Stomach smooth muscle (tissue), 2 donors: ENCODE results near the gene PLPP3.

Source experiments
- H3K27ac ChIP-seq: one replicate; pipeline ENCODE4 v1.7.0; 2013; ENCODE audit warnings: mild to moderate bottlenecking, low read length, inconsistent platforms
- H3K27me3 ChIP-seq, 2 donors: one replicate each; pipeline ENCODE4 v1.7.0; 2013; ENCODE audit warnings: low read length in 2 of 2; ENCODE audit not compliant: insufficient read depth in 2 of 2, control insufficient read depth in 1 of 2
- H3K36me3 ChIP-seq, 2 donors: one replicate each; pipeline ENCODE4 v1.7.0; 2013; ENCODE audit warnings: low read length in 2 of 2; ENCODE audit not compliant: control insufficient read depth in 2 of 2, insufficient read depth in 2 of 2
- H3K4me1 ChIP-seq: one replicate; pipeline ENCODE4 v1.7.0; 2013; ENCODE audit warnings: low read length; ENCODE audit not compliant: control insufficient read depth, insufficient read depth
- H3K4me3 ChIP-seq, 2 donors: one replicate each; pipeline ENCODE4 v1.7.0; 2013; ENCODE audit warnings: low read length in 2 of 2
- H3K9ac ChIP-seq, 2 donors: one replicate each; pipeline ENCODE4 v1.7.0; 2013; ENCODE audit warnings: low read length in 2 of 2, mild to moderate bottlenecking in 1 of 2
- H3K9me3 ChIP-seq, 2 donors: one replicate each; pipeline ENCODE4 v1.7.0; 2013; ENCODE audit warnings: low read length in 2 of 2; ENCODE audit not compliant: control insufficient read depth in 2 of 2
- donor health status: healthy.
- donor health status: Pancreatic carcinoma.

The PLPP3 gene

DNA sequence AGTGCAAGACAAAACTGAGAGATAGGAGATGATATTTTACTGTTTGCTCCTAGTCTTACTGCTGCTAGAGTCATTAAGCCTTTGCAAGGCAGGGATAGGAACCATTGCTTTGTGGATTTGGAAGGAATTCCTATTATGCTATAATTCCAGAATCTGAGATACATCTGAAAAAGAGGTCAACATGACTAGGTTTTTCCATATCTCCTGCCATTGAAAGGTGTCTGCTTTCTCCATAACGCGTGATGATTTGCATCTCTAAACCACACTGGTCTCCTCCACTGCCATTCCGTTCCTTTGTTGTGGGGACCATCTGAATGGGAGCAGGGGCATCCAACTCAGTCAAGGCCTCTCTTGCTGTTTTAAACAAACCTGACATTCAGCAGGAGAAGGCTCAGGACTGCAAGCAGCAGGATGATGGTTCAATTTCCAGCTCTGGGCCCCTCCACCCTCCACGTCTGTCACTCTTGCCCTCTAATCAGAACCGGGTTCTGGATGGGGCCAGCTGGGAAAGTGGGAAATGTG lies 45.2 kb downstream of the PLPP3 start:
- no peaks in the 10 kb centered on the region for H3K27me3 ChIP-seq
- H3K9me3 ChIP-seq, result no peaks in the 10 kb centered on the region
- H3K36me3 ChIP-seq, result peaks cover 13 to 26% of the 10 kb centered on the region in 2 donors
- no peak overlapping the region for H3K4me3 ChIP-seq
- H3K9ac ChIP-seq, result no peak overlapping the region
- H3K27ac ChIP-seq, result no peak overlapping the region
- H3K4me1 ChIP-seq, result peaks cover 4% of the 10 kb centered on the region

DNA sequence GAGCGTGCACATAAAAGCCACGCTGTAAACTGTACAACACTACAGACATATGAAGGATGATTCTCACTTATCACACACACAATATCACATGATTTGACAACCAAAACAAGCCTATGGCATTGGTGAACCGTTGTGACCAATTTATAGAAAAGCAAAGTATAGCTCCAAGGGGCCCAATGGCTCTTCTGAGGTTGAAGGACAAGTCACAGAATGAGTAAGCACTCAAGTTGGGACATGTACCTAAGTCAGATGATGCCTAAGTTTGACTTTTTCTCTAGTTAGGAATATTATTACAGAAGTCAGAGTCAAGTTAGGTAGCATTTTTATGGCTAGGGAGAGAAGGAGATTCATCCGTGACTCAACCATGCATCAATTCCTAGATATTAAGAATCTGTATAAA lies 45.7 kb downstream of the PLPP3 start:
- Histone ChIP-seq H3K4me1 (peaks cover 4% of the 10 kb centered on the region), H3K27me3 (no peaks in the 10 kb centered on the region), H3K36me3 (peaks cover 13 to 26% of the 10 kb centered on the region in 2 donors), H3K4me3 (no peak overlapping the region), H3K9ac (no peak overlapping the region), H3K27ac (no peak overlapping the region), H3K9me3 (no peaks in the 10 kb centered on the region)

DNA sequence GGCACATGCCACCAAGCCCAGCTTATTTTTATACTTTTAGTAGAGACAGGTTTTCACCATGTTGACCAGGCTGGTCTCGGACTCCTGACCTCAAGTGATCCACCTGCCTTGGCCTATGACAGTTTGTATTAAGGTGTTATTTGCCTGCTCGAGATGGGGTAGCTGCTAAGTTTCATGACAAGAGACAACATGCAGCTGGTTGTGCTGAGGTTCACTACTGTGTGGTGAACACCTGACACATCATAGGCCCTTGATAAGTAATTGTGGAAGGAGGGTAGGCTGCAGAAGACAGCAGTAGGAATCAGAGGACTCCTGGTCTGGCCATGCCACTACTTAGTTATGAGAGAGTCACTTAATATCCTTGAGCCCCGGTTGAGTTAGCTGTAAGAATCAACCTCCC lies 46.2 kb downstream of the PLPP3 start:
- Histone ChIP-seq H3K27me3 (no peaks in the 10 kb centered on the region), H3K36me3 (peaks cover 13 to 26% of the 10 kb centered on the region in 2 donors), H3K9me3 (no peaks in the 10 kb centered on the region), H3K4me3 (no peak overlapping the region), H3K9ac (no peak overlapping the region), H3K4me1 (peaks cover 6% of the 10 kb centered on the region), H3K27ac (no peak overlapping the region)

DNA sequence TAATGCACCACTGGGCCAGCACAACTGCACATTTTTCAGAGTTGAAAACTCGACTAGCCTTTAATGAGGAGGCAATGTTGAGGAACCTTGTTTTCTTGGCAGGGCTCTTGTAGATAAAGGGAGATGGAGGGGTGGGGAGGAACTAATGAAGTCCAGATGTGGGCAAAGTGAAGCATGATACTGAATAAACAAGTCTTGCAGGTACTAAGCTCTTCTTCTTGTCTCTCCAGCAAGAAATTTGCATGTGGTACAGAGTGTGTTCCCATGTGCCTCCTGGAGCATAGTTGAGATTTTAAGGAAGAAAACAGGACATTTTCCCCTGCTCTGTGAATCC lies 47.0 kb downstream of the PLPP3 start:
- Histone ChIP-seq H3K36me3 (peaks cover 13 to 26% of the 10 kb centered on the region in 2 donors), H3K27me3 (no peaks in the 10 kb centered on the region), H3K9me3 (no peaks in the 10 kb centered on the region), H3K9ac (no peak overlapping the region), H3K4me1 (peaks cover 11% of the 10 kb centered on the region), H3K4me3 (no peak overlapping the region), H3K27ac (no peak overlapping the region)

DNA sequence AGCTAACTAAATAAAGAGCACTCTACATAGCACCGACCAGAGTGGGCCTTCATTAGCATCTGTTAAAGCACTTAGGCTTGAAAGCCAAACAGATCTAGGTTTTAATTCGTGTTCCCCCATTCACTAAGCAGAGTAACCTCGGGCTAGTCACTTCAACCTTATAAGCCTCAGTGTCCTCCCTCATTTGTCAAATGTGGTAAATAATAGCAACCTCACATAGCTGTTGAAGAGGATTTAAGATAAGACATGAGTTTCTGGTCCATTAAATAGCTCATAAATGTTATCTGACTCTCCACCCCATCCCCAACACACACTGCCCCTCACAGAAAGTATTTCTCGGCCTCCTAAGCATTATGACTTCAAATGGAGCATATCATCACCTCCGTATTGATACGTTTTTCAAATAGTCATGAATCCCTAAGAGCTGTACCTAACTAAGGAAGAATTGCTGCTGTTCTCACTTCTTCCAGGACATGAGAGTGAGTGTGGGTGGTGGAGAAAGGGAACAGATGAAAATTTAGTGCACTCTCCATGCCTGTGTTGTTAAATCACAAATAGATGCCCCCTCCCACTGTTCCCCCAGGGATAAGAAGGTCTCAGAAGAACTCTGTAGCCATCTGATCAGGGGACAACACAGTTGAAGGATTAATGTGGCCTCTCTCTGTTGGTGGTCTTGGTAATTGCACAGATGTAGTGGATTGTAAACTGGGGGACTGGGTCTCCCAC lies 47.6 kb downstream of the PLPP3 start:
- Histone ChIP-seq H3K27me3 (no peaks in the 10 kb centered on the region), H3K4me1 (peaks cover 11% of the 10 kb centered on the region), H3K36me3 (peaks cover 13 to 25% of the 10 kb centered on the region in 2 donors), H3K9ac (no peak overlapping the region), H3K9me3 (no peaks in the 10 kb centered on the region), H3K4me3 (no peak overlapping the region), H3K27ac (no peak overlapping the region)

DNA sequence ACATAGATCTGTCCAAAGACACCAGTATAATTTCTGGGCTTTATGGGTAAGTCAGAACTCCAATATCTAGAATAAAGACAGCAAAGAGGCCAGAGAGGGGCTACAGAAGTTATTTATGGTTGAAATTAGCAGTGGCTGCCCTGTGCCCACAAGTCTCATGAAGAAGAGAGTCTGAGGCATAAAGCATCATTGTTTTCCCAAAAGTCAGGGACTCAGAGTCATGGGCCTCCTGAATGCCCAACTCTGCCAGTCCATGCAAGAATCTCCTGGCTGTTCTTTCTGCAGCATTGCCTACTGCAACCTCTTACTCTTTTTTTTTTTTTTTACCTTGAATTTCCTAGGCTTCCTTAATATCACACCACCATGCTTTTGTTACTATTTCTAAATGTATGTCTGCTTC lies 49.6 kb downstream of the PLPP3 start:
- Histone ChIP-seq H3K27me3 (no peaks in the 10 kb centered on the region), H3K27ac (no peak overlapping the region), H3K36me3 (peaks cover 6 to 13% of the 10 kb centered on the region in 2 donors), H3K4me3 (no peak overlapping the region), H3K4me1 (peaks cover 6% of the 10 kb centered on the region), H3K9ac (no peak overlapping the region), H3K9me3 (no peaks in the 10 kb centered on the region)

DNA sequence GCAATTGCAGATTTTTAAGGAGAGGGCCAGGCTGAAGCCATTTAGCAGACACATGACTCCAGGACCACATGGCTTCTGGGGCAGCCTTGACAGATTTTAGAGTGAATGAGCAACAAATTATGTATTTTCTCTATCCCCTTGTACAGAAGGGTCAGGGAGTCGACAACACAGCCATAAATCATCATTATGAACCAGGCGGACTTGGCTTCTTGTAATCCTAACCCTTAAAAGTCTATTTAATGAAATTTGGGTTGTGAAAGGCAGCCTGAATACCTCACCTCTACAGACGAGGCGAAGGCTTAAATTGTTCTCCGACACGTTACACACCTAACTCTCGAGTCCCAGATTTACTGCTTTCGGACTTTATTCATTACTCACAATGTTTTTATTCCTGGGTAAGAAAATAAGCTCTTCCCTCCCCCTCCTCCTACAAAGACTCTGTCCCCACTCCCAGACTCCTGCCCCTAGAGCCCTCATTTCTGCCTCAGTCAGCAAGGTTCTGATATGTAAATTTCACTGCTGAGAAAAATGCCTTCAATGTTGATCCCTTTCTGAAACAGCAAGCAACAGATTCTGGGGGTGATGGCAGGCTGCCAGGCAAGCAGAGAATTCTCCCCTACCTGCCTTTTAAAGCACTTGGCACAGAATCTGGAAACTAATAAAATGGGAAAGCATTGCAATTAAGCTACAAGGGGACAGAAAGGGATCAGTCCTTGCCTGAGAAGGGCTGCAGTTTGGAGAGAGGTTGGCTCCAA lies 51.6 kb downstream of the PLPP3 start:
- peaks cover 7% of the 10 kb centered on the region for H3K4me1 ChIP-seq
- no peaks in the 10 kb centered on the region for H3K9me3 ChIP-seq
- H3K4me3 ChIP-seq, result no peak overlapping the region
- no peaks in the 10 kb centered on the region for H3K27me3 ChIP-seq
- no peak overlapping the region for H3K27ac ChIP-seq
- peaks cover 12 to 22% of the 10 kb centered on the region in 2 donors for H3K36me3 ChIP-seq
- H3K9ac ChIP-seq, result no peak overlapping the region

DNA sequence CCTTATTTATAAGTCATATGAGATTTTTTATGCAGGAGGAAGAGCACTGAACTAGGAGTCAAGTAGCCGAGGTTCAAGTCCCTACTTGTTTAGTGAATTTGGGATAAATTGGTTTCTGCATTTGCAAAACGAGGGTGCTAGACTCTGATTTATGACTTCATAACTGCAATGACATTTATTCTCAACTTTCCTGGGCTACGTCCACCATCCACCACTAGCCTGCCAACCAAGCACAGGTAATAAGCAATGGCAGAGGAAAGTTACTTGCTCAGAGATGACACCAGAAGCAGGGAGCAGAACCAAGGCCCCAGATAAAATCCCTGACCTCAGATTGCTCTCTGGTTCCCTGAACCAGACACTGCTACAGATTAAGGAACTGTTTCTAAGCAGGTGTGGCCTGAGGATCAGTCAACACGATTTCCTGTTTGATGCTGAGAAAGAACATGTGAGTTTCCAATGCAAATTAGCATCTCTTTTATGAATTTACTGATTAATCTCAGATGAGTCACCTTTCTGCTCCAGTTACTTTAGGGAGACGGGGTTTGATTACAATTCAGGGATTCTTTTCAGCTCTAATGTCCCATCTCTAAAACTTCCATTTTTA lies 52.7 kb downstream of the PLPP3 start:
- Histone ChIP-seq H3K4me3 (no peak overlapping the region), H3K4me1 (peaks cover 8% of the 10 kb centered on the region), H3K36me3 (peaks cover 16 to 19% of the 10 kb centered on the region in 2 donors), H3K27ac (no peak overlapping the region), H3K9ac (no peak overlapping the region), H3K9me3 (no peaks in the 10 kb centered on the region), H3K27me3 (no peaks in the 10 kb centered on the region)

DNA sequence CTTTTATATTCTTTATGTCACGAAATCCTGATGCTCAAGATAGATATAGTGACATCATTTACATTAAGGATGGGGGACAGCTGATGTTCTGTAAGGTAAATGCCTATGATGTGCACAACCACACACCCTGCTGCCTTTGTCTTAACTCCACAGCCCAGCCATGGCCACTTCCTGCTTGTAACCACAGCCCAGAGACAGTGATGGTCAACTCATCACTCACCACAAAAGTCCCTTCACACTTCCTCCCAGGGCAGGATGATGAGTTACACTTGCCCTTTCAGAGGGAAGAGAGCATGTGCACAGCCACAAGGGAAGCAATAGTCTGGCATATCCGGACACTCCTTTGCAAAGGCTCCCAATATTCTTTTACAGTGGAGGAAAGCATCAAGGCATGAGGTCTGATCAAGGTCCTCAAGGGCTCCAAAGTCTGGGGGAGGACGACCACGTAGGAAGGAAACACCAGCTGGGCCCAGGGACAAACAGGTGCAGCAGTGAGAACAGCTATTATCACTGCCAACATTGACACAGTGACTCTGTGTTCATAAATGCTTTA lies 53.8 kb downstream of the PLPP3 start:
- no peak overlapping the region for H3K27ac ChIP-seq
- no peak overlapping the region for H3K9ac ChIP-seq
- no peak overlapping the region for H3K4me3 ChIP-seq
- no peaks in the 10 kb centered on the region for H3K27me3 ChIP-seq
- H3K9me3 ChIP-seq, result no peaks in the 10 kb centered on the region
- H3K36me3 ChIP-seq, result peaks cover 16 to 21% of the 10 kb centered on the region in 2 donors
- H3K4me1 ChIP-seq, result peaks cover 8% of the 10 kb centered on the region

DNA sequence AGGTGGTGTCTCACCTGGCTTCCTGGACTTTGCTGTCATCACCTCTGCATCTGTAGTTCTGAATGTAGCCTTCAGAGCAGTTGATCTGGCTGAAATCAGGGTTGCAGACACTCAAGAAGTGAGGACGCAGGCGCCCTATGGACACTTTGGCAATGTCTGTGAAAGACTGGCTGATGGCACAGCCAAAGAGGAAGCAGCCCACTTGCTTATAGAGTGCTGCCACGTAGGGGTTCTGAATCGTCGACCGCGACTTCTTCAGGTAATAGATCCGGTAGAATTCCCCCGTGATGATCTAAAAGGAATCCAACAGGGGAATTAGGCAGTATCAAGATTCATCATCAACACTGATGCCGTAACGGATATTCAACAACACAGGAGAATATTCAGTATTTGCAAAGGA lies 55.1 kb downstream of the PLPP3 start:
- Histone ChIP-seq H3K27me3 (no peaks in the 10 kb centered on the region), H3K36me3 (peaks cover 22 to 26% of the 10 kb centered on the region in 2 donors), H3K27ac (no peak overlapping the region), H3K4me3 (no peak overlapping the region), H3K9me3 (no peaks in the 10 kb centered on the region), H3K4me1 (peaks cover 8% of the 10 kb centered on the region), H3K9ac (no peak overlapping the region)
